Effector CD8-positive, alpha-beta T cell (primary cell): ENCODE data around the gene AVPR2.
A peak's percentile ranks its signal among the peaks of the same experiment; 100 is the strongest.

Source experiments
- DNase-seq: peaks from one replicate; lab custom pipeline; 2025; lab: John Stamatoyannopoulos, UW

AVPR2 gene

DNA sequence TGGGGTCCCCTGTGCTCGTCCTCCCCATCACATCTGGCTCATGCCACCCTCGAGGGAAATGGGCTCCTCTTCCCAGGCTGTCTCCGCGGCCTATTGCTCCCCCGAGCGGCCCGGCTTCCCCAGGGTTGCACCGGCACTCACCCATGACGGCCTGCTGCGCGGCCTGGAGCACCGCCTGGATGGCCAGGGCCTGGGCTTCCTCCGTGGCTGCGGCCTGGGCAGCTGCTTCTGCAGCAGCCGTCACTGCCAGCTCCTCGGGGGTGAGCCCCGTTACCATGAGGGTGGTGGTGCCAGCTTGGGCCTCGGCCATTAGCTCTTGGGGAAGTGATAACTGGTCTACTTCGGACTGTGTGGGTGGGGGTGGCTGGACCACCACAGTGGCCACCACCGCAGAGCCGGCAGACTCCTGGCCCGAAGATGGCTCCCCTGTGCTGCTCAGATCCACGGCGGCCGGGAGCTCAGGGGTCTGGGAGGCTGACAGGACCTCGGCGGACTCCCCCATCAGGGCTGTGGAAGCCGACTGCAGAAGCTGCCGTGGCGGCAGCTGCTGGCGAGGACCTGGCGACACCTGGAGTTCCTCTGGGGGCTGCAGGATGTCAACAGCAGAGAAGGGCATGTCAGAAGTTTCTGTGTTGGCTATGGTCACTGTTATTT lies 48.0 kb downstream of the AVPR2 start:
- no peak for DNase-seq

DNA sequence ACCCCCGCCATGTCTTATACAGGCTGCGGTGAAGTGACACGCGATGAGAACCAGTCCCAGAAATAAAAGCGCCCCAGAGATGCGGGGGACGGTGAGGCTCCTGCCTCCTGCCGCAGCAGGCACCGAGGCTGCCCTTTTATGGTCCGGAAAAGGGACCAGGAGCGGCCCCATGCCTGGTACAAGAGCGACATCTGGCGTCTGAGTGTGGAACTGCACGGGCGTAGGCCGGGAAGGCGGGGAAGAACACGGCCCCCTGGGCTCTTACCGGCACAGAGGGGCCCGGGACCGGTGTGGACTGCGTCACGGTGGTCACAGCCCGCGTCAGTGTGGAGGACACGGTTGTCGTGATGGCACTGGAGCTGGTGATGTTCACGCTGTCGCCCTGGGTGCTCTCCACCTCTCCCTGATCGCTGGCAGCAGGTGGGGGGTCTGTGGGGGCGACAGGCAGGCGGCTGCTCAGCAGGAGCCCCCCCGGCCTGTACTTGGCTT lies 48.9 kb downstream of the AVPR2 start:
- DNase-seq: peak; percentile 64

DNA sequence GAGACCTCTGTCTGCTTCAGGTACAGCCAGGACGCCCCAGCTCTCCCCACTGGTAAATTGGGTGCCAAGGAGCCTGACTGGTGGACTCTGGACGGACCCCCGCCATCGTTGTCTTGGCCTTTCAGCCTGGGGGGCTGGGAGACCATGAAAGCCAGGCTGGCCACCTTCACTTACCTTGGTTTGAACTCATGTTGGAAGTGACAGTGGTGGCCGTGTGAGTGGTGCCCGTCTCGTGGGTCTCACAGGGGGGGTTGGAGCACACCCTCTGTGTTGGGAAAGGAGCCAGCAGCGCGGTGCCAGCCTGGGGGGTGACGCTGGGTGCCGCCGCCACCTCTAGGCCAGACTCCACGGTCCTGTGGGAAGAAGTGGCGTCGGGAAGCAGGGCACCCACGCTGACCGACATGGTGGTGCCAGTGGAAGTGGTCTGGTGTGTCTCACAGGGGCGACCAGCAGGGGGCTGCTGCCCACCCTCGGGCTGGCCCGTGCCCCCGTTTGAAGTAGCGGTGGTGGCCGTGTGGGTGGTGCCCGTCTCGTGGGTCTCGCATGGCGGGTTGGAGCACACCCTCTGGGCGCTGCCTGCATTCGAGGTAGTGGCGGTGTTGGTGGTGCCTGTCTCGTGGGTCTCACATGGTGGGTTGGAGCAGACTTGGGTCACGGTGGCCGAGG lies 49.6 kb downstream of the AVPR2 start:
- no peak for DNase-seq

DNA sequence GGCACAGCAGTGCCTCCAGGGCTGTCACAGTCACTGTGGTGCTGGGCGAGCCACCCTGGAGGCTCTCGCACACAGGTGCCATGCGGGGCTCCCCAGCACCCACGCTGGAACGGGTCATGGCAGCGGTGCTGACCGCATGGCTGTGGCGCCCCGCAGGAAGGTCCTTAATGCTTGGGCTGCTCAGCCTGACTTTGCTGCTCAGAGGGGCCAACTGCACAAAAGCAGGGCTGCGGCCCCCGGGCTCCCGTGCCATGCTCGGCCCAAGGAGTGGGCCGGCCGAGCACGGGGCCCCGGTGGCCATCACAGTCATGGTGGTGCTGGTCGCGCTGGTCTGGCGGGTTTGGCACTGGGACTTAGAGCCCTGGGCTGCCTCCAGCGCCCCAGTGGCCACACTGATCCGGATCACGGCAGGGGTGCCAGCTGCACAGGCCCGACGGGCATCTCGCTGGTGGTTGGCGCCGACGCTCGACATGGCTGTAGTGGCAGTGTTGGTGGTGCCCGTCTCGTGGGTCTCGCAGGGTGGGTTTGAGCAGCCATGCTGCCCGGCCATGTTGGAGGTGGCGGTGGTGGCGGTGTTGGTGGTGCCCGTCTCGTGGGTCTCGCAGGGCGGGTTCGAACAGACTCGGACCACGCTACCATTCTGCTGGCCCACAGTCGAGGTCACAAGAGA lies 50.2 kb downstream of the AVPR2 start:
- no peak for DNase-seq

DNA sequence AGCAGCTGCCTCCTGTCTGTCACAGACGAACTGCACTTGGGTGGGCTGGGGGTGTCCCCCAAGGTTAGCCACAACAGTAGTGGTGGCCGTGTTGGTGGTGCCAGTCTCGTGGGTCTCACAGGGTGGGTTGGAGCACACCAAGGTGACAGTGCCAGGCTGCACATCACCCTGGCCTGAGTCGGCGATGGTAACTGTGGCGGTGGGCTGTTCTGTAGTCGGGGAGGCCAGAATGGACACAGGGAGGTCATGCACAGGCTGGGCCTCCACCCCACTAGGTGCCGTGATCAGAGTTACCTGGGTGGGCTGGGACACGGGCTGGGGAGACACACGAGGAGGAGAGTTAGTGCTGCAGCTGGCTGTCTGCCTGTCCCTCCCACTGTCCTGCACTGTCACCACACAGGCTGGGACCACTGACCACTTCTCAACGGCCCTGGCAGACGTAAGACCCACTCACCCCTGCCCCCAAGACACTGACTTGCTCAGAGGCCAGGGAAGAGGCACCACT lies 50.8 kb downstream of the AVPR2 start:
- DNase-seq: no peak

DNA sequence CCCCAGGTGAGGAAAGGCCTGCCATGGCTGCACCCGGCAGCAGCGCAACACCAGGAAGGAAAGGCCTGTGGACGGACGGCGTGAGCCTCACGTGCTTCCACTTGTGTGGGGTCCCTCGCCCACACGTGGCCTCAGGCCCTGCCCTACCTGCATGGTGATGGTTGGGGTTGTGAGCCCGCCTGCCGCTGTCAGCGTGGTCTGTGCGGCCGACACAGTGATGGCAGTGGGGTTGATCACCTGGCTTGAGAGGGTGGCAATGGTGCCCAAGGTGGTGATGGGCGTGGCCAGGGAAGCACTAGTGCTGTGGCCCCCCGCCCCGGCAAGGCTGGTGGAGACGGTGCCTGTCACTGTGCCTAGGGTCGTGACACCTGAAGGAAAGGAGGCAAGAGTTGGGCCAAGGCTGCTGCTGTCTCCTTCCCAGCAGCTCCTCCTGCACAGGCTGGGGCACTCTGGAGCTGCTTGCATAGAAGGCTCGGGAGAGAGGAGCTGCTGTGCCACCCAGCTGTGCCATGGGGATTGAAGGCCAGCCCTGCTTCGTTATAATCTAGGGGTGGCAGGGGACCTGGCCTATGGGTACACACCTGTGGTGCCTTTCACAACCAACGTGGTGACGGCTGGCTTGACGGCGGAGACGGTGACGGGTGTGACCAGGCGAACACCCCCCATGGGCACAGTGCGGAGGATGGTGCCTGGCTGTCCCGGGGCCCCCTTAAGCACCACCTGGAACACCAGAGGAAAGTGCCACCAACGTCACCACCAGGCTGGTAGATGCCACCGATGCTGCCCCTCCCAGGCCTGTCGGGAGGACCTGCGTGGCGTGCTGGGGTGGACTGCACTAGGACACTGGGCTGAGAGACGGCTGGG lies 51.8 kb downstream of the AVPR2 start:
- no peak for DNase-seq
